Measurements from ENCODE around the gene HSPB6. TPM values are rescaled to one million over a fixed set of nuclear protein-coding genes. Genes with fewer than 3 reads are reported as not detected.
"Not testable (repeated sequence)": the region's sequence is repeated elsewhere in the genome, so short reads cannot be mapped to it uniquely, and the experiment has no call there.

Gene HSPB6
- total and polyA plus RNA-seq, 5 donors, result 107 to 209 (median 150) TPM

GRCh38 chr19:35725216-35725861, 31.5 kb downstream of the HSPB6 start:
- H3K9me3 ChIP-seq (ENCODE audit: control insufficient read depth, low read length), result no peaks in the 10 kb centered on the region
- no peaks in the 10 kb centered on the region for H3K4me1 ChIP-seq (ENCODE audit: control insufficient read depth, insufficient read depth, low read length)
- peak in 2 of 3 donors; percentile 18 to 40 for DNase-seq
- H3K27ac ChIP-seq (ENCODE audit: low read length), result no peak overlapping the region
- ATAC-seq, result no peak
- no peaks in the 10 kb centered on the region for H3K27me3 ChIP-seq (ENCODE audit: control insufficient read depth, insufficient read depth)
- WGBS, result 94% methylated on average over 23 of the region's 23 CpGs
- intact Hi-C loops (cut with DNase I), result no loop called here
- H3K4me3 ChIP-seq (ENCODE audit: low read length), result no peak overlapping the region

DNA sequence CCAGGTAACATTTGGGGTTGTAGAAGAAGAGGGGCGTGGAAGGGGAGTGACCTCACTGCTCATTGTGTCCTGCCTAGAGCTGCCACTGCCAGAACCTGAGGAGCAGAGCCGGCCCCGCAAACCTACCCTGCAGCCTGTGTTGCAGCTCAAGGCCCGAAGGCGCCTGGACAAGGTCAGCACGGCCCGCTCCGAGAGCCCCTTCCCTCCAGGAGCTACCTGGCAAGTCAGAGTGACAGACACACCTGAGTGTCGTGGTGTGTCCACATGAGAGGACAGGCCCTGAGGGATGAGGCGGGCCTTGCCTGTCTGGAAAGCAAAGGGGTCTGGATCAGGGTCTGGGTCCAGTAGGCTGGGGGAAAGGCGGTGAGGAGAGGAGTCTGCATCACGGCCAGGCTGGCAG, 32.3 kb downstream of the HSPB6 start:
- no peaks in the 10 kb centered on the region for H3K27me3 ChIP-seq (ENCODE audit: control insufficient read depth, insufficient read depth)
- no peaks in the 10 kb centered on the region for H3K9me3 ChIP-seq (ENCODE audit: control insufficient read depth, low read length)
- H3K27ac ChIP-seq (ENCODE audit: low read length), result no peak overlapping the region
- DNase-seq (peak in 2 of 3 donors; percentile 40 to 41), ATAC-seq (no peak)
- intact Hi-C loops (cut with DNase I), result no loop called here
- WGBS, result 97% methylated on average over 12 of the region's 12 CpGs
- no peak overlapping the region for H3K4me3 ChIP-seq (ENCODE audit: low read length)
- H3K4me1 ChIP-seq (ENCODE audit: control insufficient read depth, insufficient read depth, low read length), result no peaks in the 10 kb centered on the region

DNA sequence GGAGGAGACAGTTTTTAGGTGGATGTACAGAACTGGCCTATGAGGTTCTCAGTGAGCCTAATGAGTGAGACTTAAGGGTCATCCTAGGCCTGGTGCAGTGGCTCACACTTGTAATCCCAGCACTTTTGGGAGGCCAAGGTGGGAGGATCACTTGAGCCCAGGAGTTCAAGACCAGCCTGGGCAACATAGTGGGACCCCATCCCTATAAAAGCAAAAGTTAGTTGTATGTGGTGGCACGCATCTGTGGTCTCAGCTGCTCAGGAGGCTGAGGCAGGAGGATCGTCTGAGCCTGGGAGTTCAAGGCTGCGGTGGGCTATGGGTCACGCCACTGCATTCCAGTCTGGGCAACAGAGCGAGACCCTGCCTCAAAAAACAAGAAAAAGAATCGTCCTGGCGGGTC, 32.7 kb downstream of the HSPB6 start:
- not testable (repeated sequence) for H3K27ac ChIP-seq (ENCODE audit: low read length); ATAC-seq
- WGBS, result 93% methylated on average over 7 of the region's 7 CpGs

DNA sequence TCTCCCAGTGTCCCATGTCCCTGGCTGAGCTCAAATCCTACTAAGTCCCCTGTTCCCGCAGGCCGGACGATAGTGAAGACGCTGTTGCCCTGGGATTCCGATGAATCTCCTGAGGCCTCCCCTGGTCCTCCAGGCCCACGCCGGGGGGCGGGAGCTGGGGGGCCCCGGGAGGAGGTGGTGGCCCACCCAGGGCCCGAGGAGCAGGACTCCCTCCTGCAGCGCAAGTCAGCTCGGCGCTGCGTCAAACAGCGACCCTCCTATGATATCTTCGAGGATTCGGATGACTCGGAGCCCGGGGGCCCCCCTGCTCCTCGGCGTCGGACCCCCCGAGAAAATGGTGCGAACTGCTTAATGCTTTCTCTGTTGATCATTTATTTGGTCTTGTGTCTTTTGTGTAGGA, 33.2 kb downstream of the HSPB6 start:
- intact Hi-C loops (cut with DNase I), result no loop called here
- H3K27ac ChIP-seq (ENCODE audit: low read length), result no peak overlapping the region
- H3K4me3 ChIP-seq (ENCODE audit: low read length), result no peak overlapping the region
- ATAC-seq (no peak), DNase-seq (peak in 2 of 3 donors; percentile 44 to 45)
- no peaks in the 10 kb centered on the region for H3K4me1 ChIP-seq (ENCODE audit: control insufficient read depth, insufficient read depth, low read length)
- no peaks in the 10 kb centered on the region for H3K27me3 ChIP-seq (ENCODE audit: control insufficient read depth, insufficient read depth)
- H3K9me3 ChIP-seq (ENCODE audit: control insufficient read depth, low read length), result no peaks in the 10 kb centered on the region
- WGBS, result 93% methylated on average over 24 of the region's 24 CpGs

More for the DNA sequence above, 32.7 kb downstream of the HSPB6 start:
- H3K4me1 ChIP-seq (ENCODE audit: control insufficient read depth, insufficient read depth, low read length); H3K9me3 ChIP-seq (ENCODE audit: control insufficient read depth, low read length); H3K4me3 ChIP-seq (ENCODE audit: low read length); DNase-seq; H3K27me3 ChIP-seq (ENCODE audit: control insufficient read depth, insufficient read depth); intact Hi-C loops (cut with DNase I): not testable (repeated sequence)

DNA sequence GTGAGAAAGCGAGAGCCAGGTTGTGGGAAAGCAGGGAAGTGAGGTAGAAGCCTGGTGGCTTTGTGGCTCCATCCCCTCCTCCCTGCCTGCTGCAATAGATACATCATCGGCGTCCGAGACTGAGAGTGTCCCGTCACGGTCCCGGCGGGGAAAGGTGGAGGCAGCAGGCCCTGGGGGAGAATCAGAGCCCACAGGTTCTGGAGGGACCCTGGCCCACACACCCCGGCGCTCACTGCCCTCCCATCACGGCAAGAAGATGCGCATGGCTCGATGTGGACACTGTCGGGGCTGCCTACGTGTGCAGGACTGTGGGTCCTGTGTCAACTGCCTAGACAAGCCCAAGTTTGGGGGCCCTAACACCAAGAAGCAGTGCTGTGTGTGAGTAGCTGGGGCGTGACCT, 33.9 kb downstream of the HSPB6 start:
- WGBS, result 93% methylated on average over 16 of the region's 16 CpGs
- H3K27me3 ChIP-seq (ENCODE audit: control insufficient read depth, insufficient read depth), result no peaks in the 10 kb centered on the region

GRCh38 chr19:35722461-35722860, 34.4 kb downstream of the HSPB6 start:
- Histone ChIP-seq H3K27ac (ENCODE audit: low read length) (no peak overlapping the region), H3K4me1 (ENCODE audit: control insufficient read depth, insufficient read depth, low read length) (no peaks in the 10 kb centered on the region), H3K9me3 (ENCODE audit: control insufficient read depth, low read length) (no peaks in the 10 kb centered on the region), H3K4me3 (ENCODE audit: low read length) (no peak overlapping the region), H3K27me3 (ENCODE audit: control insufficient read depth, insufficient read depth) (no peaks in the 10 kb centered on the region)
- ATAC-seq (no peak), DNase-seq (no peak)
- 94% methylated on average over 14 of the region's 14 CpGs for WGBS
- intact Hi-C loops (cut with DNase I), result no loop called here

More for the DNA sequence above, 33.9 kb downstream of the HSPB6 start:
- ATAC-seq, result no peak
- H3K4me3 ChIP-seq (ENCODE audit: low read length), result no peak overlapping the region
- DNase-seq, result peak in 1 of 3 donors; percentile 48
- no peaks in the 10 kb centered on the region for H3K4me1 ChIP-seq (ENCODE audit: control insufficient read depth, insufficient read depth, low read length)
- intact Hi-C loops (cut with DNase I), result no loop called here
- no peaks in the 10 kb centered on the region for H3K9me3 ChIP-seq (ENCODE audit: control insufficient read depth, low read length)
- no peak overlapping the region for H3K27ac ChIP-seq (ENCODE audit: low read length)

GRCh38 chr19:35721374-35721773, 35.5 kb downstream of the HSPB6 start:
- H3K4me3 ChIP-seq (ENCODE audit: low read length), result no peak overlapping the region
- 93% methylated on average over 16 of the region's 16 CpGs for WGBS
- H3K27ac ChIP-seq (ENCODE audit: low read length), result no peak overlapping the region
- intact Hi-C loops (cut with DNase I), result no loop called here
- no peaks in the 10 kb centered on the region for H3K4me1 ChIP-seq (ENCODE audit: control insufficient read depth, insufficient read depth, low read length)
- ATAC-seq (no peak), DNase-seq (peak in 1 of 3 donors; percentile 38)
- H3K9me3 ChIP-seq (ENCODE audit: control insufficient read depth, low read length), result no peaks in the 10 kb centered on the region
- H3K27me3 ChIP-seq (ENCODE audit: control insufficient read depth, insufficient read depth), result no peaks in the 10 kb centered on the region

DNA sequence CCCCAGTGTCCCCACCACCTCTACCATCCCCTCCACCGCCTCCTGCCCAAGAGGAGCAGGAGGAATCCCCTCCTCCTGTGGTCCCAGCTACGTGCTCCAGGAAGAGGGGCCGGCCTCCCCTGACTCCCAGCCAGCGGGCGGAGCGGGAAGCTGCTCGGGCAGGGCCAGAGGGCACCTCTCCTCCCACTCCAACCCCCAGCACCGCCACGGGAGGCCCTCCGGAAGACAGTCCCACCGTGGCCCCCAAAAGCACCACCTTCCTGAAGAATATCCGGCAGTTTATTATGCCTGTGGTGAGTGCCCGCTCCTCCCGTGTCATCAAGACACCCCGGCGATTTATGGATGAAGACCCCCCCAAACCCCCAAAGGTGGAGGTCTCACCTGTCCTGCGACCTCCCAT, 36.2 kb downstream of the HSPB6 start:
- H3K4me3 ChIP-seq (ENCODE audit: low read length), result no peak overlapping the region
- H3K27me3 ChIP-seq (ENCODE audit: control insufficient read depth, insufficient read depth), result no peaks in the 10 kb centered on the region
- H3K9me3 ChIP-seq (ENCODE audit: control insufficient read depth, low read length), result no peaks in the 10 kb centered on the region
- DNase-seq (peak in 2 of 3 donors; percentile 15 to 45), ATAC-seq (no peak)
- WGBS, result 80% methylated on average over 17 of the region's 17 CpGs
- H3K27ac ChIP-seq (ENCODE audit: low read length), result no peak overlapping the region
- peaks cover 2% of the 10 kb centered on the region for H3K4me1 ChIP-seq (ENCODE audit: control insufficient read depth, insufficient read depth, low read length)
- intact Hi-C loops (cut with DNase I), result no loop called here

GRCh38 chr19:35720163-35720524, 36.7 kb downstream of the HSPB6 start:
- intact Hi-C loops (cut with DNase I), result no loop called here
- Histone ChIP-seq H3K27me3 (ENCODE audit: control insufficient read depth, insufficient read depth) (no peaks in the 10 kb centered on the region), H3K27ac (ENCODE audit: low read length) (no peak overlapping the region), H3K9me3 (ENCODE audit: control insufficient read depth, low read length) (no peaks in the 10 kb centered on the region), H3K4me1 (ENCODE audit: control insufficient read depth, insufficient read depth, low read length) (peaks cover 3% of the 10 kb centered on the region), H3K4me3 (ENCODE audit: low read length) (no peak overlapping the region)
- 91% methylated on average over 9 of the region's 9 CpGs for WGBS
- peak in 1 of 3 donors; percentile 45 for DNase-seq
- ATAC-seq, result no peak

DNA sequence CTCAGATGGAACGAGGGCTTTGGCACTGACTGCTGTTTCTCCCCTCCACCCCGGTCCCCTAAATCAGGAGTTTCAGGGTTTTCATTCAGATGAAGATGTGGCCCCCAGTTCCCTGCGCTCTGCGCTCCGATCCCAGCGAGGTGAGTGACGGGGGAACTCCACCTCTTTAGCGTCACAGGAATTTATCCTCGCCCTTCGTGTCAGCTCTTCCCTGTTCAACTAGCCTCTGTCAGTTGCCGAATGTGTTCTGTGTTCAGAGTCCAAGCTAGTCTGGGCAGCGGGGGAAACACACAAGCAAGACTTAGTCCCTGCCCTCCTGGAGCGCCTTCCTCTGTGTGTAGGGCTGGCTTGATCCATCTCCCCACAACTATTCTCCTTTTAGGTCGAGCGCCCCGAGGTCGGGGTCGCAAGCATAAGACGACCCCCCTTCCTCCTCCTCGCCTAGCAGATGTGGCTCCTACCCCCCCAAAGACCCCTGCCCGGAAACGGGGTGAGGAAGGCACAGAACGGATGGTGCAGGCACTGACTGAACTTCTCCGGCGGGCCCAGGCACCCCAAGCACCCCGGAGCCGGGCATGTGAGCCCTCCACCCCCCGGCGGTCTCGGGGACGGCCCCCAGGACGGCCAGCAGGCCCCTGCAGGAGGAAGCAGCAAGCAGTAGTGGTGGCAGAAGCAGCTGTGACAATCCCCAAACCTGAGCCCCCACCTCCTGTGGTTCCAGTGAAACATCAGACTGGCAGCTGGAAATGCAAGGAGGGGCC, 37.2 kb downstream of the HSPB6 start:
- Histone ChIP-seq H3K4me3 (ENCODE audit: low read length) (peak overlapping the region; percentile 94), H3K9me3 (ENCODE audit: control insufficient read depth, low read length) (no peaks in the 10 kb centered on the region), H3K27ac (ENCODE audit: low read length) (no peak overlapping the region), H3K4me1 (ENCODE audit: control insufficient read depth, insufficient read depth, low read length) (peaks cover 3% of the 10 kb centered on the region), H3K27me3 (ENCODE audit: control insufficient read depth, insufficient read depth) (no peaks in the 10 kb centered on the region)
- DNase-seq, result peak in 2 of 3 donors; percentile 16 to 60
- intact Hi-C loops (cut with DNase I), result no loop called here
- no peak for ATAC-seq
- WGBS, result 89% methylated on average over 32 of the region's 32 CpGs

DNA sequence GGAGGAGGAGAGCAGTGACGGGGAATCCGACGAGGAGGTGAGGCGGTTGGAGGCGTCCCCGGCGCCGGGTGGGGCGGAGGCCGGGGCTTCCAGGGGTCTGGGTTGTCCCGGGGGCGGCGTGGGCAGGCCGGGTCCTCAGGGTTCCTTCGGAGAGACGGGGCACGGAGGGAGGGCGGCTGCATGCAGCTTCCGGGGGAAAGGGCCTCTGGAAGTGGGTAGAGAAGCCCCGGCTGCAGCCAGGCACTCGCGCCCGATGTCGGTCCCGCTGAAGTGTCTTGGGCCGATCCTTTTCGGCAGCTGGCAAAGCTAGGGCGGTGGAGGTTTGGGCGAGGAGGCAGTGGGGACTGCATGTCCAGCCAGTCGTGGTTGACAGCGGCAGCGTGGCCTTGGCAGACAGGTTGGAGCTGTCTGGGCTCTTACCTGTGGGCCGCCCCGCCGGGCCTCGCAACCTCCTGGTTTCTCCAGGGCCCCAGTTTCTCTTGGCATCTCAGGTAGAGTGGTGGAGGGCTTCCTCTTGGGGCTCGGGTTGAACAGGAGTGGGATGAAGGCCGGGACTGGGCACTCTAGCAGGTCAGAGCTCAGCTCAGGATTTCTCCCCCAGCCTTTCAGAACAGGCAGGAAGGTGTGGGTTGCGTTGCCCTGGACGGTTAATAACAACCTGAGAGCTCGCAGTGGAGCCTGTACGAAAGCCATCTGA, 38.3 kb downstream of the HSPB6 start:
- Histone ChIP-seq H3K9me3 (ENCODE audit: control insufficient read depth, low read length) (no peaks in the 10 kb centered on the region), H3K27me3 (ENCODE audit: control insufficient read depth, insufficient read depth) (no peaks in the 10 kb centered on the region), H3K4me1 (ENCODE audit: control insufficient read depth, insufficient read depth, low read length) (peaks cover 3% of the 10 kb centered on the region), H3K4me3 (ENCODE audit: low read length) (peak overlapping the region; percentile 94), H3K27ac (ENCODE audit: low read length) (peak overlapping the region; percentile 64)
- intact Hi-C loops (cut with DNase I), result no loop called here
- peak; percentile 55 to 82 (median 78) for DNase-seq
- 1% methylated on average over 42 of the region's 42 CpGs for WGBS
- no peak for ATAC-seq
